T-helper 1 cell (primary cell): ENCODE measurements around the gene ITCH.
A peak's percentile ranks its signal among the peaks of the same experiment; 100 is the strongest.

ENCODE experiments used
- DNase-seq, 5 donors: peaks; one replicate each; pipeline ENCODE4 v3.0.0-alpha.2; 2012 to 2020

Gene ITCH

GRCh38 chr20:34535301-34535840 is 172.3 kb downstream of the ITCH start:
- no peak for DNase-seq

- DNase-seq: no peak
Measured at GRCh38 chr20:34535857-34536256, 172.8 kb downstream of the ITCH start.

- peak in 1 of 5 donors; percentile 31 for DNase-seq
Measured at GRCh38 chr20:34536798-34537394, 173.8 kb downstream of the ITCH start.

GRCh38 chr20:34537651-34538050 is 174.6 kb downstream of the ITCH start:
- no peak for DNase-seq

DNA sequence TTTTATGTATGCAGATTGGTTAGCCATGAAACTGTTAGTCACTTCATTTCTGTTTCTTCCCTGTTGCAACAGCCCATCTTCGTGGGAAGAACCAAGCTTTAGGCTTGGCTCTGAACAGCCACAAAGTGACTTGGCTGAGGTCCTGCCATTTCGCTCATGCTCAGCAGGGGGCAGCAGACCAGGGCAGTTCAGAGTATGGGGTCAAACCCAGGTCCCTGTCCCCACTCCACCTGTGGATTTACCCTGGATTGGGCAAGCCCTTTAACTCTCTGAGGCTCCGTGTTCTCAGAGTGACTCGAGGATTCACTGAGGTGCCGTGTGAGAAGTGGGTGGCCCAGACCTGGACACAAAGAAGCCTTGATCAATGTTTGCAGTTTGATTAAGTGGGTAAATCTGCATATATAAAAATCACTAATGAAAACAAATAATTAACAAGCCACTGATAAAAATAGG is 175.6 kb downstream of the ITCH start:
- peak in 2 of 5 donors; percentile 38 to 46 for DNase-seq

- no peak for DNase-seq
Measured at GRCh38 chr20:34539756-34540155, 176.7 kb downstream of the ITCH start.

DNA sequence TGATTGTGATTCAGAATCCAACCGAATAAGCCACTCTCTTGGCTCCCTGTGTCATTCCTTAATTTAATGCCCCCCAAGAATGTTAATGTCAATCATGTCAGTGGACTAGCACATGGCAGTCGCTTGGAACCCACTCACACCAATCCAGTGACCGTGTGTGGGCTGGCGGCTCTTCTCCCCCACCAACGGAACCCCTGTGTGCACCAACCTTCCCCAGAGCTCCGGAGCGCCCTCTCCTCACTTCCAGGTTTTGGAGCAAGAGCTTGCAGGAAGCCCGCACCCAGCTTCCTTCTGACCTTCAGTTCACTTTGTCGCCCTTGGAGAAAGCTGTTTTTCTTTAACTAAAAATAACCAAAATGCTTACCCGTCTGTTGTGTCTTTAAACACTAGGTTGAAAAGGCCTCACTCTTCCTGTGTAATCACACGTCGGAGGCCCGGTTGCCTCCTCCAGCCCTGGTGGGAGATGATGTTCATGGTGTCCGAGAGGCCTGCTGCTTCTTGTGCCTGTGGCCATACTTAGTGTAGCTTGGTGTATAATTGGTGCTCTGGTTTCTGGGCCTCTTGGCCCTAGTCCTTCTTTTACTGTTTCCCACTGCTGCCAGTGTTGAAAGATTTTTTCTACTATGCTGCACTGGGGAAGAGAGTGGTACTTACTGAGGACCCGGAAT is 177.7 kb downstream of the ITCH start:
- no peak for DNase-seq

DNA sequence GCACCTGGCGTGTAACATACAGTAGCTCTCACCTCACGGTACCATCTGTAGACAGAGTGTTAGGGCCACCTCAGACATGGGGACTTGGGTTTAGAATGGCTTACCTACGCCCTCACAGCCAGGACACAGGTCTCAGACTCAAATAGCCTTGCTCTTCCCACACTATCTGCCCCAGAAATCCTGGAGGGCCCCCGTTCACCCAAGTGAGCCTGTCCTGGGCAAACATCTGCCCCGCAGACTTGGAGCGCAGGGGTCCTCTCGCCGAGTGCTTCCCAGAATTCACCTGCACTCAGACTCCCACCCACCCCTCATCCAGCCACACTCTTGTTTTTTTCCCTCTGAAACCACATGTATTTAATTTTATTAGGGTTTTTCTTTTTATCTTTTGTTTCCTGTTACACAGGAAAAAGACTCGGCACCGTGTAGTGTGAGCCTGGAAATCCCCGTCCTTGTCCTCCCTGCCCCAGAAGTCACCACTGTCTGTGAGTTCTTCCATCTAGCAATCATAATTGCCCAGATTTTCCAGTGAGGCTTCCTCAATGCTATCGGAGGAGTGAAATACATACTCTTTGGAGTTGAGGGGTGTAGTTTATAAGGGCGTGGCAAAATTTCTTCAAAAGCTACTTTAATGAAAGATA is 178.3 kb downstream of the ITCH start:
- DNase-seq: peak in 1 of 5 donors; percentile 47

- no peak for DNase-seq
Measured at GRCh38 chr20:34541917-34542316, 178.8 kb downstream of the ITCH start.

DNA sequence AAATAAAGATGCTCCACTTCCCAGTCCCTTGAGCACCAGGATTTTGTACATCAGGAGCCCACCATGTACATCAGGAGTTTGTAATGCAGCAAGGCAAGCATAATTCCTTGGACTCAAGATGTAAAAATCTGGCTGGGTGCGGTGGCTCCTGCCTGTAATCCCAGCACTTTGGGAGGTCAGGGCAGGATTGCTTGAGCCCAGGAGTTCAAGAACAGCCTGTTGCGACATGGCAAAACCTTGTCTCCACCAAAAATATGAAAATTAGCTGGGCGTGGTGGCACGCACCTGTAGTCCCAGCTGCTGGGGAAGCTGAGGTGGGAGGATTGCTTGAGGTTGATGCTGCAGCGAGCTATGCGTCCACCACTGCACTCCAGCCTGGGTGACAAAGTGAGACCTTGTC is 179.4 kb downstream of the ITCH start:
- DNase-seq: no peak

DNA sequence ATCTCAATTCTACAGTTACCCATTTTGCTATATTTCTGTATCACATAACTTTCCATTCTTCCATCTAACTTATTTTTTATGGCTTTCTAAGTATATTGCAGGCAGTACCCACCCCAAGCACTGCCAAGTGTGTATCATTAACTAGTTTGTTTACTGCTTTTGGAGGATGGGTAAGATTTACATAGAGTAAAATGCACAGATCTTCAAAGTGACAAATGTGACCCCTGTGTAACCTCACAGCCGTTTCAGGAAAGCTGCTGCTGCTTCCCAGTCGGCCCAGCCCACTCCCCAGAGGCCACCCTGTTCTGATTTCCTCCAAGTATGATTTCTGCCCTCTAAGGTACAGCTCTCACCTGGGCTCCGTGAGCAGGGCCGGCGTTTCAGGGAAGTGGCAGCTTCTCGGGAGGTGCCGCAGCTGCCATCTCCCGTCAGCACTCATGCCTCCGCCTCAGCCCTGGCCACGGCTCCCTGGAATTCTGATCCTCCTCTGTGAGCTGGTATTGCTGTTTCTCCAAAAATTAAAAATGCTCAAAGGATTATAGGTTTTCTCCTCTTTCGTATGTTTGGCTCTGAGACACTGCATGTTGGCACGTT is 180.5 kb downstream of the ITCH start:
- no peak for DNase-seq

GRCh38 chr20:34544109-34544796 is 181.2 kb downstream of the ITCH start:
- DNase-seq: no peak

- no peak for DNase-seq
Measured at GRCh38 chr20:34546751-34547181, 183.7 kb downstream of the ITCH start.

DNA sequence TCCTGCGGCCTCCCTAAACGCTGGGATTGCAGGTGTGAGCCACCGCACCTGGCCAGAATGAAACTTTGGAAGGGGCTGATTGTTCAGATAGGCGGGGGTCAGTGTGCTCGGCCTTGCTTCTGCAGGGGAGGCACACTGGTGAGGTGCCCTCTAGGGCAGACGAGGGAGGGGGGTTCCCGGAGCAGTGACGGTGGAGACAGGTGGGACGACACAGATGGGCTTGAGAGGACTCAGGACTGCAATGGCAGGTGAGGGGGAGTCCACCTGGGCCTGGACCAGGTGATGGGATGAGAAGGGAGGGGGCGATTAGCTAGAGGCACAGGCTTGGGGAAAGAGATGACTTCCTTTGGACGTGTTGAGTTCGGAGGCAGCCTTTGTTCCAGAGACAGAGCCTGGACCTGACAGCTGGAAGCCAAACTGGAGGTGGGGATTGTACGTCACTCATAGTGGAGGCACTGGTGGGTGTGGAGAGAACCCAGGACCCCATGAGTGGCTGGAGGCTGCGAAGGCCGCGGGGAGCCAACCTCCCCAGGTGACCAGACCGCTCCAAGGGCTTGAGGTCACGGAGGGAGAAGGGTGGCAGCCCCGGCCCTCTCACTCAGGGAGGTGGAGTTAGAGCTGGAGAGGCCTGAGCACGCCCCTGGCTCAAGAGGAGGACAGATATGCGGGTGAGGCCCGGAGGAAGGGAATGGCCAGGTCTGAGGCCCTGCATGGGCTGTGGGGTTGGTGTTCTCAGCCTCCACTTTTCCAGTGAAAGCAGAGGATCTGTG is 185.0 kb downstream of the ITCH start:
- DNase-seq: no peak

- DNase-seq: no peak
Measured at GRCh38 chr20:34549291-34549928, 186.3 kb downstream of the ITCH start.

GRCh38 chr20:34549929-34550305 is 186.8 kb downstream of the ITCH start:
- no peak for DNase-seq

DNA sequence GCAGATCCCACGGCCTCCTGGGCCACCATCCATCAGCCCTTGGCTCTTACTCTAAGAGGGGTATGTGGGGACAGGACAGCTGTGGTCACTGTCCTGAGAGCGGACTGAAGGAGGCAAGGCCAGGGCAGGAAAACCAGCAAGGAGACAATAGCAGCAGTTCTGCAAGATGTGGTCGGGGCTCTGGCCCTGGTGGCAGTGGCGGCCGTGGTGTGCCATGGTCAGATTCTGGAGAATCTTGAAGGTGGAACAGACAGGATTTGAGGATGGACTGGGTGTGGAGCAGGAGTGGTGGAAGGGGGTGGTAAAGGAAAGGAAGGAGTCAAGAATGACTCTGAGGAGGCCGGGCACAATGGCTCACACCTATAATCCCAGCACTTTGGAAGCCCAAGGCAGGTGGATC is 189.5 kb downstream of the ITCH start:
- DNase-seq: no peak

DNA sequence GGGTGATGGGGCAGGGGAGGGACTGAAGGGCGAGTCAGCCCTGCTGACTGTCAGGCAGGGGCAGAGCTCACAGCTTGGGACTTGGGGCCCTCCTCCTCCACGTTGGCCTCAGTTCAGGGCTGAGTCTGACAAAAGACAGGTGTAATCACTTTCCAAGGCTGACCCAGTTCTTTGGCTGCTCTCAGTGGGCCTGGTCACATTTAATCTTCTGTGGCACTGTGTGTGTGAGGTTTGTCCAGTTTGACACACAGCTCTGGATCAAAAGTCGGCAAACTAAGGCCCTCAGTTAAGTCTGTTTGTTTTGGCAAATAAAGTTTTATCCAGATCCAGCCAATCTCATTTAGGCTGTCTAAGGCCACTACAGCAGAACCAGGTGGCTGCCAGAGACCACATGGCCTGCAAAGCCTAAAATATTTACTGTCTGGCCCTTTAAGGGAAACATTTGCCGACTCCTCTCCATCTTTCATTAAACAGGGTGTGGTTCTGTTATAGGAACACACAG is 190.3 kb downstream of the ITCH start:
- DNase-seq: no peak

DNA sequence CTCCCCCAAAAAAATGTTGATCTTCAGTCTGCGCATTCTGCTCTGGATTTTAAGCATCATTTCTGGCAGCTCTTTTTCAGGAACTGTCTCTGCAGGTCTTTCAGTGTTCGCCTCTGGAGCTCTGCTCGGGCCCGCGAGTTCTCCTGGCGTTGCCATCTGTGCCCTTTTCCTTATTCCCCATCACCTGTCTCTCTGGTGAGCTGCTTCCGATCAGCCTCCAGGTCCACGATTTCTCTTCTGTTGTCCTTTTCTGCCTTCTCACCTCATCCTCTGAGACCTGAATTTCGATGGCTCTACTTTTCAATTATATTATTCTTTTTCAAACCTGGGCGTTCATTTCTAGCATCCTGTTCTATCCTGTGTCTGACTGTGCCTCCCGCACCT is 194.9 kb downstream of the ITCH start:
- DNase-seq: no peak

DNA sequence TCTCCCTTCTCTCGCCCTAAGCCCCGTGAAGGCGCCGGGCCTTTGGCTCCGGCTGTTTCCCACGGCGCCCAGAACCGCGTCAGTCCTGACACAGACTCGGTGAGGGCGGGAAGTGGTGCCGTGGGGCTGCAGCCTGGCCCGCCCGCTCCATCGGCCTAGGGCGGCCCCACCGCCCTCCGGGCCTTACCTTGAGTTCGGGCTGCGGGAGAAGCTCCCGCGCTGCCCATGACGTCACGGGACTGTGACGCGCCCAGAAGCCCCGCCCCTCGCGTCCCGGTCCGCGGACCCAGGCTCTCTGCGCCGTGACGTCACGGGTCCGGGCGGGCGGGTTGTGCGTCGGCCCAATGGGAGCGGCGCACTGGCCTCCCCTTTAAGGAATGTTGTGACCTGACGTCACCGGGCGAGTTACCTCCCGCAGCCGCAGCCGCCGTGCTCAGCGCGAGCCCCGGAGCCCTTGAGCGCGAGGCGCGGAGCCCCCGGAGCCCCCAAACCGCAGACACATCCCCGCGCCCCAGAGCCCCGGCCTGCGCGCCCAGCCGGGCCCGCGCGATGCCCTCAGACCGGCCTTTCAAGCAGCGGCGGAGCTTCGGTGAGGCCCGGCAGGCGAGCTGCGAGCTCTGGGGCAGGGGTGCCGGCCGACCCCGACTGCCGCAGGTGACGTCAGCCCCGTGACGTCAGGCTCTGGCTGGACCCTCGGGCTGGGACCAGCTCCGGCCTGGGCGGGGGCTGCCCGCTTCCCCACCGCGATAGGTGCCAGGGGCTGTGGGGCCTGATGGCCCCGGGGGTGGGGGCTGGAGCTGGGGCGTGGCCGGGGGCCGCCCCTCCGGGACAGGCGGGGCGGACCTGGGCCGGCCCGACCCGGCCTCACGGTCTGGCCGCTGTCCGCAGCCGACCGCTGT is 195.5 kb downstream of the ITCH start, which contains the start of gene MAP1LC3A:
MAP1LC3A (plus strand) TSS at position 399 of the 899 bp plus-strand sequence; CDS start at position 550, 151 bp downstream.
- peak; percentile 95 to 98 (median 96) for DNase-seq
